HG03175 (cell line): Measurements from ENCODE around the gene SORCS1.

Experiments used
- ATAC-seq: cut with Tn5 transposase; IDR thresholded peaks from one replicate; pipeline ENCODE4 v1.9.1; 2021; ENCODE audit warnings: mild to moderate bottlenecking, moderate library complexity; ENCODE audit not compliant: unreplicated experiment

The SORCS1 gene

DNA sequence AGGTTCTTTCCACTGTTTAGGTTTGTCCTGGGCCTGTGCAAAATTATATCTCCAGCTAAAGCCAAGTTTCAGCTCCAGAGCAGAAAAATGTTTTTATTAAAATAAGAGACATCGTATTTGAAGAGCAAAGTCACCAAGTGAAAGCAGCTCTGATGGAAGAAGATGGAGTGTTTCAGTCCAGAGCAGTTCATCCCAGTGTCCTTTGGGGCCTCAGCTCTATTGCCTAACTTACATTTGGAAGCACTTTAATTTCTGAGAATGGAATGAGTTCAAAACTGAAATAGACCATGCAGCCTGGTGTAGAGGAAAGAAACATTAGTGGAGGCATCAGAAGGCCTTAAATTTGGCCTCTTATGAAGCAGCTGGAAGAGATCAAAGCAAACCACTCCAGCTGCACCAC is 545.2 kb downstream of the SORCS1 start:
- no peak for ATAC-seq

GRCh38 chr10:106618646-106619045 is 545.9 kb downstream of the SORCS1 start:
- ATAC-seq: no peak

DNA sequence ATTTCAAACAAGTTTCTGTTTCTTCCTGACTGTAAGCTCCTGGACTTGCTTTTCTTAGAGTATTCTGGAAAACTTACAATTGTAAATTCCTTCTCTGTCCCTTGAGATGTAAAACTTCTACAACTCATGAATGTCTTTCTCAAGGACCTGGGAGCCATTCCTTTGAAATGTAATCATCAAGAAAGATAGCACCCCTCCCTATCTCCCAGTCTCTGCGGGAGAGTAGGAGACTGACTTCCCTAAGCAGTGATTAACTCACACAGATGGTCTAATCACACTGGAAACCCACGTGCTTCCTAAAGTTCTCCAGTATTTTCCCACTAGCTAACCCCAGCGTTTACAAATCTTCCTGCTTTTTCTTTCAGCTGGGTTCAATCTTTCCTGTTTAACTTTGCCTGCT is 549.4 kb downstream of the SORCS1 start:
- no peak for ATAC-seq

DNA sequence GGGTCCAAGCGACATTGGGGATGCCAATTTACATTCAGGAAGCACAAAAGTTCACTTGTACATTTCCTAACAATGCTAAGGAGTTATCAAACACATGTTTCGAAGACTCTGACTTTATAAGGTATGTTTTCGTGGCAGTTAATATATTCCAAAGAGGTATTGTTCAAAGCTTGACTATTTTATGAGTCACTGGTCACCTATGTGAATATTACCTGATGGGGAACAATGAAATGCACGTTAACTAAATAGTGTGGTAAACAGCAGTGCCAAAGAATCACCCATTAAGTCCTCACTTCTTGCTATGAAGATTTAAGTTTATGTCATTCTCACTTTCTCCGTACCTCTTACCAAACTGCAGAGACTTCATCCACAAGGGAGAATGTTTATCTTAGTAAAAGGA is 550.2 kb downstream of the SORCS1 start:
- ATAC-seq: no peak

DNA sequence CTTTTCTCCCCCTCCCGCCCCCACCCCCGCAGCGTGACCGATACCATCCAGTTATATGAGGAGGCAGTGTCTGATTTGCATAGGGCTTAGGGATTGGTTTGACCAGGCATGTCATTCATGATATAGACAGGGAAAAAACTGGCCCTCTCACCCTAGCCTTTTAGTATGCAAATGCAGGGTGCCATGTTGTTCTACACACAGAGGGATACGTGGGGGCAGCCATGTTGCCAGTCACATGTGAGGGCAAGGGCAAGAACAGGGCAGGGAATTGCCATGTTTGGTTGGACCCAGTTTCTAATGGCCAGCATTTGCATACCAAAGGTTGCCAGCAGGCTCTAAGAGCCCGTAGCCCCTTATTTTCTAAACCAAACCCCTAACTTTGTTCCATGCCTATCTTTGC is 552.1 kb downstream of the SORCS1 start:
- ATAC-seq: no peak

GRCh38 chr10:106609470-106610266 is 554.8 kb downstream of the SORCS1 start:
- ATAC-seq: no peak

DNA sequence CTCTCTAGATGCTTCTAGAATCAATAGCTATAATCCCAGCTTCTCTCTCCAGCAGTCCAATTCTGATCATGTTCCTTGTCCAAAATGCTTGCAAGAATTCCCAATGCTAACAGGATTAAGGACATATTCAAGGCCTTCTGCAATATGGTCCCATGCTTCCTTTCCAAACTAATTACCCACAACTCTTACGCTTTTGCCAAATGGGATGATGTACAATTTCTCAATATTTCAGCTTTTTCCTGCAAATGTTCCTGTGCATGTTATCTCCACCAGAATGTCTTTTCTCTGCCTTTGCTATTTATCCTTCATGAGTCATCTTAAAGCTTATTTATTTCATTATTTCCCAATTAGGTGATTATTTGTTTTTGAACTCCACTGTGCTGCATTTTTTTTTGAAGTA is 556.4 kb downstream of the SORCS1 start:
- ATAC-seq: no peak

DNA sequence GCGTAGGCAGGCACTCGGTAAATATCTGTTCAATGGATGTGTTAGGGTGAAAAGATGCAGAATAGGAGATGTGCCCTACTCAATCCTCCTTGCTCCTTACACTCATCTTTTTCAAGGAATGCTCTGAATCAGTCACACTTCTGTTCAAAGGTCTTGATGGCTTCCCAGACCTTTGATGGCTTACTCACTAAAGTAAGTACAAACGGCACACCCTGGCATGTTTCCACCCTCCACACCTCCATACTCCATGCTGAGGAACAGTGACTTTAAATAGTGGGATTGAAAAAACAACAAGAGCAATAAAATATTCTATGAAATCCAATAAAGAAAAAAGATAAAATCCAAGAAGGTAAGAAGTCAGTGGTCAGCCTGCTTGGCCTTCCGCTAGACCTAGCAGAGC is 569.2 kb downstream of the SORCS1 start:
- no peak for ATAC-seq

DNA sequence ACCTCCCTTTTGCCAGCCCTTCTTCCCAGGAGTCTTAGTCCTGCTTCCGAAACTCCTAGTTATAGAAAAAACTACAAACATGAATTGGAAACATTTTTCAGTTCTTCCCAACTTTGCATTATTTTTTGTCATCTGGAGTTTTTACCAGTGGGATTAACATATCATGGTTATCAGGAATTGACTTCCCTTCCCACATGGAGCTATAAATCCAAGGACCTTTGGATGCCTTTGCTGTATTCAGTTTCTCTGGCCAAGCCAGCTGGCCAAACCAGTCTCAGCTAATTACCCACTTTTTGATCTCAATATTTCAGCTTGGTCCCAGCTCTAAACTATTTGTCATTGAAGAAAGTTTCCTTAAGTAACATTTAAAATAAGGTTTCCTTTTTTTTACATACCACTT is 570.6 kb downstream of the SORCS1 start:
- no peak for ATAC-seq

DNA sequence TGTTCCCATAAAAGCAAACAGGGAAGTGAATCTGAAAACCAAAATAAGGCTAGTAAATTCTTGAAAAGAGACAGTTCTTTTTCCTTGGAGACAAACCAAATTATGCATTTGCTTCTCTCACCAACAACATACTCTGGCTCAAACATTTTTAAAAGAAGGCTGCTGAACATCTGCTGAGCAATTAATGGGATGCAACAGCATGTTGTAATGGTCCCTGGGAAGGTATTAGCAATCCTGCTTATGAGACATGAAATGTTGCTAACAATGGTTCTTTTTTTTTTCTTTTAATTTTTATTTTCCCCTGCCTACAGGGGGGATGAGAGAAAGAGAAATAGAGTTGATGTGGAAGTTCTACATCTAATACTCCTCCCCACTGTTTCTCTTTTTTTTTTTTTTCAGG is 572.1 kb downstream of the SORCS1 start:
- no peak for ATAC-seq

DNA sequence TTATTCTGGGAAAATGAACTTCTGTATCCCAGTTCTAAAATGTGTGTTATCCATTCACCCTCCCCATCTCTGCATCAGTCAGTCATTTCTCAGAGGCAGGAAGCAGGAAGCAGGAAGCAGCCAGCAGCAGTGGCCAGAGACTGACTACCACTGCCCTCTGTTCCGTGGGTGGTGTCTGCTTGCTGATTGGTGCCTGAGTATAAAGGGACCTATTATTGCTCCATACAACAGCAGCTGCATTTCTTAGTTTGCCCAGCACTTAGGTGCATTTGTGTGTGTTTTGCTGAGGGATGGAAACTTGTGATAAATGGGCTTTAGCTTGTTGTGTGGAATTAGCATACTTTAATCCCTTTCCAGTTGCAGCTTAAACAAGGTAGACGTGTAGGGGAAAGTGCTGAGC is 582.2 kb downstream of the SORCS1 start:
- ATAC-seq: no peak

DNA sequence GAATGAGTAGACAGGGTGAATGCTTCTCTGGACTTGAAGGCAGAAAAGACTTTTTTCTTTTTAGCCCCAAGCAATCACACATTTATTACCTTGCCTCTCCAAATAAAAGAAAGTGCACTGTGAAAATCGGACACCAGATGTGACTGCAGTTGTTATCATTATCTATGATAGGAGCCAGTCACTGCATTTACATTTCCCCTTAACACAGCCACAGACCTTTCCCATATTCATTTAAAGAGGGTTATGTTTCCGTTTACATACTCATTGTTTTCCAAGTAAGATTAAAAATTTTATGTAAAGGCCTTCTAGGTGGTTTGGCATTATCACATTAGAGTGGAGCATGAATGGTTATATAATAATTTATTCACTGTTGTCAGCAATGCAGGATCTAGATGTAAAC is 586.8 kb downstream of the SORCS1 start:
- no peak for ATAC-seq

DNA sequence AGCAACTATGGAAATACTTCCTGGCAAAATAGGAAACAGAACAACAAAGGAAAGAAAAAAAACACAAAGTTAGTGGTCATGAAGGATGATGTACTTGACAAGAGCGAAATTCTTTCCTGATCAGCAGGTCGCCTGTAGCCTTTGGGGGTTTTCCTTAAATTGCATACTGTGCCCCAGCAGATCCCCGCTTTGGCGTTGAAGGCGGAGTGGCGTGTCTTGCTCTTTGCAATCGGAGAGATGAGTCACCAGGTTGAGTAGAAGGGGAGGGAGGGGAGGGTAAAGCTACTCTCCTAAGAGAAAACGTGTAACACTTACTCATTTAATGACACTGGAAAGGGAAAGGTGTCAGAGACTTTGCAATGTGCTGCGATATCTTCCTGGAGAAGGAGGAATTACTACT is 587.2 kb downstream of the SORCS1 start:
- ATAC-seq: no peak

DNA sequence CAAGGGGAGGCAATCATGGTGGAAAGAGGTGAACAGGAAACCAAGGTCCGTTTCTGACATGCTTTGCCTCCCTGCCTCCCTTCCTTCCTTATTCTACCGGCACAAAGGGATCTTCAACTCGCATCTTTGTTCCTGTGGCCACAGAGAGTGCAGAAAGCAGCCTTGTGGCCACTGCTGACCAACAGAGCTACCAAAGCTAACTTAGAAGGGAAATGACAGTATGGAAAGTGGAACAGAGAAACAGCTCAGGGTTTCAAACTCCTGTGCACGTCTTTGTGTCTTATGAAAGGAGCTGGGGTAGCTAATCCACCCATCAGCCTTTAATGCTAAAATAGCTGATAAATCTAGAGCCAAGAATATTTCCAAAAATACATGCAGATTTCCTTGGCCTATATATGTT is 588.0 kb downstream of the SORCS1 start:
- ATAC-seq: peak; percentile 58

GRCh38 chr10:106573106-106573505 is 591.4 kb downstream of the SORCS1 start:
- ATAC-seq: no peak

- no peak for ATAC-seq
These were observed 593.1 kb downstream of the SORCS1 start for GRCh38 chr10:106571192-106571946.

DNA sequence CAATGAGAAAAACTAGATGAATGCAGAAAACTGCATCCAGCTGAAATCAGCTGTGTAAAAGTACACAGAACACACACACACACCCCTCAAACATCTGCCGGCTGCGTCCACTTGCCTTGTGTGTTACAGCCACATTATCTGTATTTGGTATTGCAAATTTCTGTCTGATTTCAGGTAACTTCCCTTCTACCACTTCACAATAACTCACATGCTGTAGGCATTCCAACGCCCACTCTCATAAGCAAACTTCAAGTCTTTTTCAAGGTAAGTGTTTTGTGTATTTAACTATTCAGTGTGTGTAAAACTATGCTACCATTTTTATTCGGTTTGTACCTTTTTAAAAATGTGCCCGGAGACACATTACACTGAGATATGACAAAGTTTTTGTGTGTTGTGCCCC is 594.2 kb downstream of the SORCS1 start:
- ATAC-seq: no peak

- no peak for ATAC-seq
These were observed 596.9 kb downstream of the SORCS1 start for GRCh38 chr10:106567629-106568028.

DNA sequence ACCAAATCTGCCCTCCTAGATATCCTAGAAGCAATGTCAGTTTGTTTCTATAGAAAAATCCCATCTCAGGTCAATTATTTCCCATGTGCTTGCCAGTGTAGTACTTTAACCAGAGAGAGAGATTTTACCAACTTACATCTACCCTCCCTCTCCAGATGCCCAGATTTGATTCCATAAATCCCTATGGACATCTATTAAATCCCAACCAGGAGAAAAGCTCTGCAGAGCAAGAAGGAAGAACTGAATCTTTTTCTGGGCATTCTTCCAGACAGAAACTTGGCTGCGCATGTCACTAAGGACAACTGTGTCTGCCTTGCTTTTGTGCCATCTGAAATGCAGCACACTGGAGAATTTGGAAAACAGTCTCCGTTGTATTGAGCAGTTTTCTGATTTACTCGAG is 597.6 kb downstream of the SORCS1 start:
- no peak for ATAC-seq

- no peak for ATAC-seq
These were observed 599.0 kb downstream of the SORCS1 start for GRCh38 chr10:106565546-106565945.

GRCh38 chr10:106563384-106563783 is 601.1 kb downstream of the SORCS1 start:
- ATAC-seq: no peak

DNA sequence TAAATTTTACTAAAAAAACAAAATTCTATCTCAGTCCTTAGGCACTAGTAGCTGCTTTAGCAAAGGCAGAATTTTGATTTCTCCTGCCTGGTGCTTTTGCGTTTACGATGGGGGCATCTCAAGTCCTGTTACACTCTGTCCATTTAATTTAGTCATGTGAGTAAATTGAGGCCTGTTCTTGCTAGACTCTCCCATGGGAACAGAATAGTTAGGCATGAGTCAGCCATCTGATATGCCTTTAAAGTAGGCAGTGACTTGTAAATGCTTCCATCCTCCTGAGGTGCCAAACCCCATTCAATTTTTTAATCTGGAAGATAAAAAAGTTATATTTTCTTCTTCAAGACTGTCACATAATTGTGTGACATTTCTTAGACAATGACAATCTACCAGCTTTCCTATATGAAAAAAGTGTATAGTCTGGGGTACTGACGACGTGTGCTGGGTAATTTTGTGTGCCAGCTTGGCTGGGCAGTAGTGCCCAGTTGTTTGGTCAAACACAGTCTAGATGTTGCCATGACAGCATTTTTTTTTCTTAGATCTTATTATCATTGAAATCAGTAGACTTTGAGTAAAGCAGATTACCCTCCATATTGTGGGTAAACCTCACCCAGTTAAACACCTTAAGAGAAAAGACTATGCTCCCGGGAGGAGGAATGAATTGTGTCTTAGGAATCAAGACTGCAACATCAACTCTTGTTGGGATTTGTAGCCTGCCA is 603.4 kb downstream of the SORCS1 start:
- no peak for ATAC-seq
